EL (cell line): ENCODE measurements around the gene GRID2.
A peak's percentile ranks its signal among the peaks of the same experiment; 100 is the strongest.
"Not testable (repeated sequence)": the region's sequence is repeated elsewhere in the genome, so short reads cannot be mapped to it uniquely, and the experiment has no call there.

Source experiments
- DNase-seq: peaks from one replicate; pipeline ENCODE4 v3.0.0-alpha.2; 2016

GRID2 gene

DNA sequence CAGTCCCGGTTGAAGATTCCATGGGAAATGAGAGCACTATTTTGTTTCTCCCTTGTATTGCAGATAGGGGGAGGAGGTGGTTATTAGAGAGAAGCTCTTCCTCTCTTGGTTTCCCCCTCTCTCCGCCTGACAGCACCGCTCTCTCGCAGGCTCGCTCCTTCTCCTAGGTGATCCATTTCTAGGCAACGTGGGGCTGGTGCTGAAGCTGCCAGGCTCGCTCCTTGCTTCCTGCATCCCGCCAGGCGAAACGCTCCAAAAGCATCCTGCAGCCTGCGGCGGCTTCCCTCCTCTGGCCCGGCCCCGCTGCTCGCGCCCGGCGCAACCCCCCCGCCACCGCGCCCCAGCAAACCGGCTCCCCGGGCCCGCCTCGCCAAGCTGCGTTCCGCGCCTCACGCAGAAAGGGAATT lies at the start of gene GRID2:
Gene GRID2, plus strand, starts transcription at position 346 of the 407 bp plus-strand sequence.
- DNase-seq, result peak; percentile 4

- DNase-seq, result no peak
Observed at GRCh38 chr4:92253986-92254671, 49.6 kb upstream of the GRID2 start.

DNA sequence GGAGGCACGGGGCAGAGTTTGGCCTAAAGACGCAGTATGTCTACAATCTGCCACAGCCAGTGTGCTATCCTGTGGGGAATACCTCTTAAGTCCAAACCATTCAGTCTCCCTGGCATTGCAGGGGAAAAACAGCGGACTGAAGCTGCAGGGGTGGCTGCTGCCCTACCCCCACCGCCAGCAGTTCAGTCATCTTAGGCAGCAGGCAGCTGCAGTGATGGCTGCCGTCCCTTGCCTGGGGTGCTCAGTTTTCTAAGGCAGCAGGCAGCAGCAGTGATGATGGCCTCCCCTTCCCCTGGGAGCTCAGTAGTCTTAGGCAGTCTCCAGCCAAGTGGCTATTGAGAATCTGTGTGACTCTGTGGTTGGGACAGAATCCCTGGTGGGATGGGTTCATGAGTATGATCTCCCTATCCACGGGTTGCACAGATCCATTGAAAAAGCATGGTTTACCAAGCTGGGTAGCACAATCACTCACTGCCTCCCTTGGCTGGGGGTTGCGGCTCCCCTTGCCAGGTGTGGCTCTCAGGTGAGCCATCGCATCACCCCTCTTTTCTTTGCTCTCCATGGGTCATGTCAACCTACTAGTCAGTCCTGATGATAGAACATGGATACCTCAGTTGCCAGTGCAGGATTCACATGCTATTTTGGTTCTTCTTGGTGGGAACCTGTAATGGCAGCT lies 48.9 kb upstream of the GRID2 start:
- no peak for DNase-seq

DNA sequence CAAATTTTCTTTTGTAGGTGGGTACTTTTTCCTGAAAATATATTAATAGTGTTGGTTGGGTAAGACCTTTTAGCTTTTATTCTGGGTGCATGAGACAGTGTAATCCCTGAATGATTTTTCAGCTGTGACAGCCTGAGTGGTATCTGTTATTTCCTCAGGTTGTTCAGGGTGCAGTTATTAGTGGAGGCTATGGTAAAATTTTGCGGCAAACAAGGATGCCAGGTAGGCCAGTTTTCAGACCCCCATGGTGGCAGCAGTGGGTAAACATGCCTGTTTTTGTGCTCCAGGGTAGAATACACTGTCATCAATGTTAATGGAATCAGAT lies 47.9 kb upstream of the GRID2 start:
- no peak for DNase-seq

- DNase-seq, result no peak
Observed at GRCh38 chr4:92257931-92258857, 45.6 kb upstream of the GRID2 start.

GRCh38 chr4:92261256-92261655 lies 42.5 kb upstream of the GRID2 start:
- DNase-seq, result no peak

DNA sequence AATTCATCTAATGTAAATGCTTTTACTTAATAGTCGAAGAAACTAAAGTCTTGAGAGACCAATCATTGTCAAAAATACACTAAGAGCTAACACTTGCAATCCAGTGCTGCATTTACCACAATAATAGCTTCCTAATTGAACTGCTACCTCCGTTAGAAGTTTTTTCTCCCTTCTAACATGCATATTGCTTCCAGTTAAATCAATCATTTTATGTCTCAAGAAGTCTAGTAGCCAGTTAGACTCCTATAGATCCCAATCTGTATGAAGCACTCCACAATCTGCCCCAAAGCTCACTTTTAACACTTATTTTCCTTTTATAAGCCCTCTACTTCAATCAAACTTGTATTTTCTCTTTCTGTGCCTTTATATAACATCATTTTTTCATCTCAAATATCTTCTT lies 41.4 kb upstream of the GRID2 start:
- no peak for DNase-seq

GRCh38 chr4:92263010-92263409 lies 40.8 kb upstream of the GRID2 start:
- no peak for DNase-seq

- no peak for DNase-seq
Observed at GRCh38 chr4:92263575-92263974, 40.2 kb upstream of the GRID2 start.

DNA sequence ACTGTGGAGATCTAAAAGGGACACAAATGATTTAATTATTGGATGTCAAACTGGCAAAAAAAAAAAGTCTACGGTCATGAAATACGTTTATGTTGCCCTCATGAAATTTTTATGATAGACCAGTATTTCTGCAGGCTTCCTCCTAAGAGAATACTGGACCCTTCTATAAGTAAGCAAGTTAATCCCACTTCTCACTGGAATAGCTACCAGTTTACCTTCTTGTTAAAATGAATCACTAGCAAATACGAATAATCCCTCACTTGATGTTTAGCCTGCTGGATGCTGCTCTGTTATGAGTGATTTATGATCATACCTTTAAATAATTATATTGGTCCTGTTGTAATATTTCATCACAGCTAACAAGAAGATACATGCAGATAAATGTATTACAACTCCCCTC lies 39.6 kb upstream of the GRID2 start:
- DNase-seq, result no peak

GRCh38 chr4:92265021-92265420 lies 38.7 kb upstream of the GRID2 start:
- DNase-seq, result no peak

DNA sequence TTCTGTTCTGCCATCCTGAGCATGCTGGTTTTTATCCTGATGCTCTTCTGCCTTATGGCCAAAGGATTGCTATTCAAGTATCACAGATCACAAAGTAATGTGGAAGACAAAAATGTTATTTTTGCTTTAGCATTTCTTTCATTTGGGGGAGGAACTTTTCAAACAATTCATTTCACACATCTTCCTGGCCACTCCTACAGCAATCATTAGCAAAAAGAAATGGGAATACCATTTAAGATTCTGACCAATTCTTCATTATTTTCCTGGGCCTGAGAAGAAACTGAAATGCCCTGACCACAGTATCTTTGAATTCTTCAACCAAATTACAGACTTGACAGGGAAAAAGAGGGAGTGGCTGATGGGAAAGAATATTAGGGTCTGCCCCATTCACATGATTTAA lies 38.0 kb upstream of the GRID2 start:
- no peak for DNase-seq

DNA sequence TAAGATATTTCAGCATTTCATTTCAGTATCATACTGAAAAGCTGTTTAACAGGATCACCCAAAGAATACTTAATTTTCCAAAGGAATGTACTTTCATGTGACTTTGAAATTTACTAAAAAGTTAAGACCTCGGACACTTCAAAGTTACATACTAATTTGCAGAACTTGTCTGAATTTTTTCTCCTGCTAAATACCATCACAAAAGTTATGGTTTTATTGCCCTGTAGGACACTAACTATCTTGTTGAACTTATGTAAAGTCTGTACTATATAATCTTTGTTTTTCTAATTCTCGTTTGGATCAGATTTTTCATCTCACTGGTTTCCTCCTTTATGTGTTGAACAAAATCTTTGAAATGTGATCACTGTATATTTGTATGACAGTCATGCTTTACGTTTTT lies 37.2 kb upstream of the GRID2 start:
- DNase-seq, result no peak

- no peak for DNase-seq
Observed at GRCh38 chr4:92268642-92269041, 35.1 kb upstream of the GRID2 start.

DNA sequence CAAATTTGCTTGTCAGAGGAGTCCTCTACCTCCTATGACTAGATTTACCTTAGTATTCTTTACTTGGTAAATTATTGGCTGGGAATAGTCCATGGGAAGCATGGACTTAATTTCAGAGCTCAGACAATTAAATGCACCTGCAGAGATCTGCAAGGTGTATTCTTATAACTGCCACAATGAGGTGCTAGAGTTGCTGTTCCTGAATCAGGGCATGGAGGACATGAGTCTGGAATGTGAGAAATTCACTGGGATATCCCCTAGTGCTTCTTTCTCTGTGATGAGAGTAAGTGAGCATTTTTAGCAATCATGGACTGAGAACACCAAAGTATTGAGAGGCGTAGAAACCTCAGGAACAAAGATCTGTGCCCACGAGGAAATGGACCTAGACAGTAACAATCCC lies 32.9 kb upstream of the GRID2 start:
- DNase-seq, result peak; percentile 0

GRCh38 chr4:92271551-92271950 lies 32.2 kb upstream of the GRID2 start:
- DNase-seq, result not testable (repeated sequence)

- DNase-seq, result not testable (repeated sequence)
Observed at GRCh38 chr4:92277057-92277881, 26.5 kb upstream of the GRID2 start.

DNA sequence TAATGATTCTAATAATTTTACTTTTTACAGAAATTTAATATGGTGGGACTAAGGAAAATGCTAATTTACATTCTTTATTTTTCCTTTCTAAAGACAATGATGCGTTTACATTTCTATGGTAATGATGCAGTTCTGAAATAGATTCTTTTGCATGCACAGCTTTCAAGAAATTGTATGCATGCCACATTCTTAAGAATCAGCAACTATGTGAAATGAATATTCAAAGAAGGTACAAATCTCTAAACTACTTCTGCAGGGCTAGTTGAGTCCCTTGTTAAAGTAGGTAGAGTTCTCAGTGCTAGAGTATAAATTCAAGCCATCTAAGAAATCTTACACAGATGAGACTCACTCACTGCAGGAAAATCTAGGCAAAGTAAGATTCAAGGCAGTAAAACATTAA lies 24.5 kb upstream of the GRID2 start:
- no peak for DNase-seq

- DNase-seq, result no peak
Observed at GRCh38 chr4:92299152-92299551, 4.6 kb upstream of the GRID2 start.

DNA sequence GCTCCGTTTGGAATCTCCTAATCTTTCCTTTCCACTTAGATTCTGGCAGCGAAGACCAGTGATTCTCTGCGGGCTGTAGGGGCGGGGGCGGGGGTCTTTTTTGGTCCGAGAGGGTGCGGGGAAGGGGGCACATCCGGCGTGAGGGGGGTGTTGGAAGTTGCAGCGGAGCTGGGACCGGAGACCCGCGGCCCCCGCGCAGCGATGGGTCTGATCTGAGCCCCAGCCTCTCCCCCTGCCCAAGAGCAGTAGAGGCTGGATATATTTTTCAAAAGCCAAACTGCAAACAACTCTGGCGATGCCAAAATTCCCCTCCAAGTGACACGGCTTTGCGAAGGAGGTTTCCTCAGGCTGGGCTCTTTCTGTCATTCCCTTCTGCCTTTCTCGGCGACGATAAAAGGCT lies 355 bp downstream of the GRID2 start:
- DNase-seq, result no peak

DNA sequence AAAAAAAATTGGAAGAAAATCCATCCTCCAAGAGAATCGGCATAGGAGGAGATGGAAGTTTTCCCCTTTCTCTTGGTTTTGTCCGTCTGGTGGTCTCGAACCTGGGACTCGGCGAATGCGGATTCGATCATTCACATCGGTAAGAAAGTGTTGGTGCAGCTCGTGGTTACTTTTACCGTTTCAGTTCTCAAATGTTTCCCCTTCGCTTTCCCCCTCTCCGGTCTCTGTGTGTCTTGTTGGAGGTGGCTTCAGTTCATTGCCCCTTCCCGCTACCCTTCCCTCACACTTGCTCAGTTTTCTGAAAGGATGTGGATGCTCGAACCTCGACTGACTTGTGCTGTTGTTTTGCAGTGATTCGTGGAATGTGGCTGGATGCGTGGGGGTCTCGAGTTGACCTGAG lies 840 bp downstream of the GRID2 start:
- DNase-seq, result no peak

- peak; percentile 24 for DNase-seq
Observed at GRCh38 chr4:92305148-92305877, 1.5 kb downstream of the GRID2 start.
